OCI-LY3 (cell line): ENCODE measurements around the gene ARHGAP8.

Experiments
- H2AFZ ChIP-seq: fragments of 200-600, 300-600 bp; shearing (Covaris generic); 2 replicates; pipeline ENCODE4 v1.6.0; 2014; ENCODE audit warnings: antibody characterized with exemption, low read depth, low read length
- H3K27ac ChIP-seq: fragments of 200-600, 300-600 bp; sonication (generic); 2 replicates; pipeline ENCODE4 v1.5.1; 2014; ENCODE audit warnings: mild to moderate bottlenecking, low read length, moderate library complexity, mixed read lengths
- H3K27me3 ChIP-seq: fragments of 200-600, 300-600 bp; sonication (generic); 2 replicates; pipeline ENCODE4 v1.6.1; 2014; ENCODE audit warnings: low read depth, low read length, mixed read lengths
- H3K36me3 ChIP-seq: fragments of 200-600, 300-600 bp; sonication (generic); replicated peaks from 2 replicates; pipeline ENCODE3; 2014; ENCODE audit warnings: low read depth, low read length, mixed read lengths
- H3K4me1 ChIP-seq: fragments of 300-600, 200-600 bp; sonication (generic); 2 replicates; pipeline ENCODE4 v1.6.1; 2014; ENCODE audit warnings: low read length, mixed read lengths
- H3K4me2 ChIP-seq: fragments of 200-600, 300-600 bp; sonication (generic); 2 replicates; pipeline ENCODE4 v1.6.1; 2014; ENCODE audit warnings: low read length, mixed read lengths
- H3K4me3 ChIP-seq: fragments of 300-600, 200-600 bp; sonication (generic); 2 replicates; pipeline ENCODE4 v1.5.1; 2014; ENCODE audit warnings: antibody characterized with exemption, mild to moderate bottlenecking, low read length, moderate library complexity
- H3K79me2 ChIP-seq: fragments of 300-600, 200-600 bp; shearing (Covaris generic); 2 replicates; pipeline ENCODE4 v1.6.1; 2014; ENCODE audit warnings: mild to moderate bottlenecking, low read length, mixed read lengths
- H3K9ac ChIP-seq: fragments of 300-600, 200-600 bp; shearing (Covaris generic); 2 replicates; pipeline ENCODE4 v1.6.0; 2014; ENCODE audit warnings: mild to moderate bottlenecking, low read length, moderate library complexity
- H3K9me3 ChIP-seq: fragments of 200-600, 300-600 bp; shearing (Covaris generic); 2 replicates; pipeline ENCODE4 v1.6.1; 2014; ENCODE audit warnings: low read length, mixed read lengths; ENCODE audit not compliant: insufficient read depth
- H4K20me1 ChIP-seq: fragments of 200-600, 300-600 bp; sonication (generic); 2 replicates; pipeline ENCODE4 v1.6.1; 2016; ENCODE audit warnings: low read length, mixed read lengths; ENCODE audit not compliant: insufficient read depth
- CTCF ChIP-seq: fragments of 200-600, 300-600 bp; sonication (generic); IDR thresholded peaks from 2 replicates; pipeline ENCODE4 v1.5.1; 2014; ENCODE audit warnings: antibody characterized with exemption, low read length, low read depth
- EZH2phosphoT487 ChIP-seq: fragments of 200-600 bp; shearing (Covaris generic); IDR thresholded peaks from 2 replicates; pipeline ENCODE4 v1.6.1; 2018; ENCODE audit warnings: antibody characterized with exemption, mixed run types, low read depth

The ARHGAP8 gene

GRCh38 chr22:44884562-44884961, 132.2 kb downstream of the ARHGAP8 start:
- peaks cover 6% of the 10 kb centered on the region for H3K36me3 ChIP-seq

GRCh38 chr22:44884968-44885805, 132.8 kb downstream of the ARHGAP8 start:
- H3K4me1 ChIP-seq, result no peaks in the 10 kb centered on the region
- no peaks in the 10 kb centered on the region for H4K20me1 ChIP-seq
- H3K9ac ChIP-seq, result no peak overlapping the region
- peaks cover 6% of the 10 kb centered on the region for H3K36me3 ChIP-seq
- no peak overlapping the region for H3K4me2 ChIP-seq
- H2AFZ ChIP-seq, result no peak overlapping the region
- H3K27ac ChIP-seq, result no peak overlapping the region
- no peaks in the 10 kb centered on the region for H3K79me2 ChIP-seq
- H3K9me3 ChIP-seq, result no peaks in the 10 kb centered on the region
- TF ChIP-seq CTCF (no peak), EZH2phosphoT487 (no peak)
- H3K4me3 ChIP-seq, result no peak overlapping the region
- H3K27me3 ChIP-seq, result no peaks in the 10 kb centered on the region

More at GRCh38 chr22:44884562-44884961, 132.2 kb downstream of the ARHGAP8 start:
- Histone ChIP-seq H3K9me3 (no peaks in the 10 kb centered on the region), H3K4me1 (no peaks in the 10 kb centered on the region), H3K4me2 (no peak overlapping the region), H3K27me3 (no peaks in the 10 kb centered on the region), H3K79me2 (no peaks in the 10 kb centered on the region), H3K9ac (no peak overlapping the region), H3K4me3 (no peak overlapping the region), H2AFZ (no peak overlapping the region), H4K20me1 (no peaks in the 10 kb centered on the region), H3K27ac (no peak overlapping the region)
- no peak for TF ChIP-seq CTCF

- TF ChIP-seq CTCF, result no peak
- no peak for TF ChIP-seq EZH2phosphoT487
- no peak overlapping the region for H3K4me3 ChIP-seq
- H4K20me1 ChIP-seq, result no peaks in the 10 kb centered on the region
- H3K9me3 ChIP-seq, result no peaks in the 10 kb centered on the region
- H3K27ac ChIP-seq, result no peak overlapping the region
- H3K27me3 ChIP-seq, result no peaks in the 10 kb centered on the region
- H3K4me2 ChIP-seq, result no peak overlapping the region
- H3K36me3 ChIP-seq, result peaks cover 6% of the 10 kb centered on the region
- no peak overlapping the region for H2AFZ ChIP-seq
- no peaks in the 10 kb centered on the region for H3K79me2 ChIP-seq
- no peak overlapping the region for H3K9ac ChIP-seq
- no peaks in the 10 kb centered on the region for H3K4me1 ChIP-seq
Observed at GRCh38 chr22:44885806-44886360, 133.5 kb downstream of the ARHGAP8 start.

- no peak for TF ChIP-seq EZH2phosphoT487
- no peak for TF ChIP-seq CTCF
- no peaks in the 10 kb centered on the region for H3K27me3 ChIP-seq
- H2AFZ ChIP-seq, result no peak overlapping the region
- H3K79me2 ChIP-seq, result no peaks in the 10 kb centered on the region
- H3K9ac ChIP-seq, result no peak overlapping the region
- no peaks in the 10 kb centered on the region for H3K9me3 ChIP-seq
- no peaks in the 10 kb centered on the region for H3K4me1 ChIP-seq
- H3K4me3 ChIP-seq, result no peak overlapping the region
- no peak overlapping the region for H3K4me2 ChIP-seq
- H4K20me1 ChIP-seq, result no peaks in the 10 kb centered on the region
- H3K36me3 ChIP-seq, result peaks cover 6% of the 10 kb centered on the region
- H3K27ac ChIP-seq, result no peak overlapping the region
Observed at GRCh38 chr22:44887941-44888366, 135.6 kb downstream of the ARHGAP8 start.
